Fibroblast of peridontal ligament (primary cell): ENCODE measurements around the gene CYP46A1.
"Not testable (repeated sequence)": the region's sequence is repeated elsewhere in the genome, so short reads cannot be mapped to it uniquely, and the experiment has no call there.

ENCODE experiments used
- DNase-seq: peaks from one replicate; pipeline ENCODE4 v3.0.0-alpha.2; 2010; ENCODE audit errors: extremely low read depth

Gene CYP46A1

DNA sequence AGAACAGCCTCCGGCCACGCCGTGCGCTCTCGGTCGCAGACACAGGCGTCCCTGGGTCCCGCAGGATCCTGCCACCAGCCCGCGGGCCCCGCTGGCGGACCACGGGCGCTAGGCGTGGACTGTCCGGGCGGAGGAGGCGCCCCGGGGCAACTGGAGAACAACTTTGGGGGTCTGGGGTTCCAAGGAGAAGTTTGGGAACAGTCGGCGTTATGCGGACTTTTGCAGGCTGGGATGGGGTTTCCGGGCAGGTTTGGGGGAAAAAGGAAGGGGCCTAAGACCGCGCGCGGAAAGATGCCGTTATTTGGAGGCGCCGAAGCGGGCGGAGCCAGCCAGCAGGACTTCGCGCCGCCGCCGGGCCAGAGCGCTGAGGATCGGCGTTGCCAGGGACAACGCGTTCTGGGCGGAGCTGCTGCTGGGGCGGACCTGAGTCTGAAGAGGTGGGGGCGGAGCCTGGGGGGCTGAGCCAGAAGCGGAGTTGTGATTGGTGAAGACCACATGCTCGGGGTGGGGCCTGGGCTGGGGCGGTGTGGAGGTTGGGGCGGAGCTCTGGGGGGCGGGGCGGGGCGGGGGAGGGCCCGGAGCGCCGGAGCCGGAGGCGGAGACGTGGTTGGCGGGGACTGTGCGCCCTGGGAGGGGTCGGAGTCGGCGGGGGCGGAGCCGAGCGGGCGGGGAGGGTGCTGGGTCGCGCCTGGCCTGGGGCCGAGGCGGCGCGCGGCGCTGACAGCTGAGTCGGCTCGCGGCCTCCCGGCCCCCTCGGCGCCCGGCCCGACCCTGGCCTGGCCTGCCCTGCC is at the start of gene CYP46A1:
CYP46A1 (plus strand) TSS at position 680 of the 791 bp plus-strand sequence. CDS start 120 bp downstream, outside the sequence.
- DNase-seq = peak; percentile 99

DNA sequence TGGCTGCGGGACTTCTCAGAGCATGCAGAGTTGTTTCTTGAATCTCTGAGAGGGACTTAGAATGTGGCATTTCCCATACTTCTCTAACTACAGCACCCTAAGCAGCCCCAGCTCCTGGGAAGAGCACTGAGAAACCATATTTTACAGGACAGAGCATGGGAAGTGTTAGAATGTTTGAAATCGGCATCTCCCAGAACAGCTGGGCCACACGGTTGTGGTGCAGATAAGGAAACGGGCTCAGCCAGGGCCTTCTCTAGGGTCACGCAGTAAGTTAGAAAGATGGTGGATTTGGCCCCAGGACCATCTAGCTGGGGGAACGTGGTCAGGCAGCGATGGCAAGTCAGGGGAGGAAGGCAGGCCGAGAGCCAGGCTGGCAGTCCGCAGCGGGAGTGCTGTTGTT is 49.7 kb upstream of the CYP46A1 start:
- DNase-seq = no peak

DNA sequence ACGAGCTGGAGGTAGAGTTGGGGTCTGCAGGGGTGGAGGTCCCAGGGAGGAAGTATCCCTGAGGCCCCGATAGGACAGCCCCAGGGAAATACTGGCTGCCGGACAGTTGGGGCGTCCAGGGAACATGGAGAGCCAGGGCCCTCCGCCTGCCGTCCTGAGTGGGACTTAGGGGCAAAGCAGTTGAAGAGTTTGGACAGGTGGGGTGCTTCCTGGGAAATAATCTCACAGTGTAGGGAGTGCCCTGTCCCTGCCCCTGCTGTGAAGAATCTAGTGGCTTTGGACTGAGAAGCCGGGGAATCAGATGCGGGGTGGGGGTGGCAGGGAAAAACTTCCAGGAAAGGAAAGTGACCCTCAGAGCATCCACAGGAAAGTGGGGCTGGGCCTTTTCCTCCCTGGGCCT is 49.0 kb upstream of the CYP46A1 start:
- DNase-seq = no peak

- no peak for DNase-seq
Measured at GRCh38 chr14:99636487-99636886, 47.6 kb upstream of the CYP46A1 start.

- DNase-seq = no peak
Measured at GRCh38 chr14:99637624-99638023, 46.5 kb upstream of the CYP46A1 start.

DNA sequence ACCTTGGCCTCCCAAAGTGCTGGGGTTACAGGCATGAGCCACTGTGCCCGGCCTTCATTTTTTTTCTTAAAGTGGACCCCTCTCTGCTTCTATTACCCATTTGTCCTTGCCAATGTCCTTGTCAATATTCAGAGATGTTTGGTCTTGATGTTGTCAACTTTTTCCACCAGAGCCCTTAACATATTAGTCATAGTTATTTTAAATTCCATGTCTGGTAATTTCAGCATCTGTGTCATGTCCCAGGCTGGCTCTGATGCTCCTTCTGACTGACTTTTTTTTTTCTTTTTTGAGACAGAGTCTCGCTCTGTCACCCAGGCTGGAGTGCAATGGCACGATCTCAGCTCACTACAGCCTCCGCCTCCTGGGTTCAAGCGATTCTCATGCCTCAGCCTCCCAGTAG is 41.3 kb upstream of the CYP46A1 start:
- DNase-seq = not testable (repeated sequence)

DNA sequence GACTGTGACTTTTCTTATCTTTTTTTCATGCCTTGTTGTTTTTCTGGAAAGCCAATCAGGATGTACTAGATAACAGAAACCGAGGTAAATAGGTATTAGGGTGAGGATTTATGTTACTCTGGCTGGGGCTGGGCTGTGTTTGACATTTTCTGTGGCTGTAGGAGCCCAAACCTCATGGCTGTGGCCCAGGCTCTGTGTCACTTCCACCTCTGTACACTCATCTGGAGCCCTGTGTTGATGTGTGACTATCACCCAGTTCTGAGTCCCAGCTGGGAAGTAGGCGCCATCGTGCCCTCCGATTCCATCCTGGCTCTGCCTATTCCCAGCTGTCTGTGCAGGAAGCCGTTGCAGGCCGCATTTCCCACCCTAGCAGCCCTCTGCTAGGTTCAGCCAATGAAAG is 40.8 kb upstream of the CYP46A1 start:
- no peak for DNase-seq

- no peak for DNase-seq
Measured at GRCh38 chr14:99644035-99644587, 40.0 kb upstream of the CYP46A1 start.

DNA sequence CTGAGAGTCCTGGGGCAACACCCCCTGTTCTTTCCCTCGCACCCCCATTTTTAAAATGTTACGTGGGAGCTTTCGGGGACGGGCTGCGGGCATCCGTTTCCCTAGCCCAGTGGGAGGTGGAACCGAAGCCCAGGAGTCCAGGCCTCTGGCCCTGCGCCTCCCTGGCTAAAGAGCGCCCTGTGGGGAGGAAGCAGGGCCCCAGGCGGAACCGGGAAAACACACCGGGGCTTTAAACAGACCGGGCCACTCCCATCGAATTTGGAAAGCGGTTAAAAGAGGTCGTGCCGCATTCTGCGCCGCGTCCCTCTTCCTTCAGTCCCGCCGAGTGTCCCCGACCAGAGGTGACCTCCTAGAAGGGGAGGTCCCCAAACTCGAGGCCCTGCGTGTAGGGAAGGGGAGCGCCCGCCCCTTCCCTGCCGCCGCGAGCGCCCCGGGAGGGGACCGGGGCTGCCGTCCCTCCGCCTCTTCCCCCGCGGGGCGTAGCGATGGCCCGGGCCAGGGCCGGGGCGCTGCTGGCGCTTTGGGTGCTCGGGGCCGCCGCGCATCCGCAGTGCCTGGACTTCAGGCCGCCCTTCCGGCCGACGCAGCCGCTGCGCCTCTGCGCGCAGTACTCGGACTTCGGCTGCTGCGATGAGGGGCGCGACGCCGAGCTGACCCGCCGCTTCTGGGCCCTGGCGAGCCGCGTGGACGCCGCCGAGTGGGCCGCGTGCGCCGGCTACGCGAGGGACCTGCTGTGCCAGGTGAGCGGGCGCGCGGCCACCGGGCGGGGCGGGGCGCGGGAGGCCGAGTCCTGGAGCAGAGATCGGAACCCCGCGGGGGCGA is 39.2 kb upstream of the CYP46A1 start, which contains the start of gene HHIPL1:
HHIPL1 (plus strand) TSS at position 407 of the 822 bp plus-strand sequence; CDS start at position 486, 79 bp downstream.
- peak; percentile 21 for DNase-seq

- DNase-seq = no peak
Measured at GRCh38 chr14:99645545-99646505, 38.3 kb upstream of the CYP46A1 start.

- no peak for DNase-seq
Measured at GRCh38 chr14:99647411-99647810, 36.7 kb upstream of the CYP46A1 start.

DNA sequence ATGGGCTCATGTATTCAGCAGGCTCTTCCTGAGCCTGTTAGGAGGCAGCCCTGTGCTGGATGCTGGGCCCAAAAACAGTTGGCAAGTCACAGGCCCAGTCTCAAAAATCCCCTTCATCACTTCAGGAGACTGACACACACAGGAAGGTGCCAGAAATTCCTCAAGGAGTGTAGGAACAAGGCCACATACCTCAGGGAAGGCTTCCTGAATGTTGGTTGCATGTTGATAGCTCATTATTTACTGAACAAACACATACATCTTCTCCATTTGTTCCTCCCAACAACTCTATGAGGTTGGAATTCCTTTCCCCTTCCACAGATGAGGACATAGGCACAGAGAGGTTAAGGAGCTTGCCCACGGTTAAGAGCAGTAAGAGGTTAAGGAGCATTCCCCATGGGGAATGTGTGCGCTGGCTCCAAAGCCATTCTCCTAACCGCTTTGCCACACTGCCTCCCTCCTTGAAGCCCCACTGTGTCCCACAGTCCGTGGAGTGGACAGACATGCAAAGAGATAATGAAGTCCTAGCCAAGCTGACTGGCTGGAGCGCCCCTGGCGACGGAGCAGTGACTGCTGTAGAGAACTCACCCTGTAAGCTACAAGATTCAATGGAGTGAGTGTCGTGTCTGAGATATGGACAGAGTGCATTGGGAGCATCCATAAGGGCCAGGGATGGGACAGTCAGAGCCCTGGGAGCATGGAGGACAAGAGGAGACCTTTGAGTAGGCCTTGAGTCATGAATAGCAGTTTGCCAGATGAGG is 35.9 kb upstream of the CYP46A1 start:
- no peak for DNase-seq

GRCh38 chr14:99649219-99649618 is 34.9 kb upstream of the CYP46A1 start:
- peak; percentile 58 for DNase-seq

- DNase-seq = no peak
Measured at GRCh38 chr14:99649643-99650042, 34.5 kb upstream of the CYP46A1 start.

DNA sequence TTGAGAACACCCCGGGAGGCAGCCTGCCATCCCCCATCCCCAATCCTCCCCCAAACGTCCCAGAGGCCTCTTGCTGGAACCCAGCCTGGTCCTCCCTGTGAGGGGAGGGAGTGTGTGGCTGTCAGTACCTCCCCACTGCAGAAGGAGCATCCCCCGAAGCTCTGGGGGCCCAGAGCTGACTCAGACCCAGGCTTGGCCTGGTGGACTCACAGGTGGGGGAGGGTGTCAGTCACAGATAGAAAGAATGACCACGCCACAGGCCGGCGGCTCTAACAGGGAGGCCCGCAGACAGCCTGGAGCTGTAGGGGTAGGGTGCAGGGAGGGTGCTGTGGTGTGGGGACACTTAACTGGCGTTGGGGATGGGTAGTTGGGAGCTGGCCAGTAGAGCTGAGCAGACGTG is 33.9 kb upstream of the CYP46A1 start:
- DNase-seq = no peak

GRCh38 chr14:99651953-99652746 is 31.9 kb upstream of the CYP46A1 start:
- DNase-seq = no peak

DNA sequence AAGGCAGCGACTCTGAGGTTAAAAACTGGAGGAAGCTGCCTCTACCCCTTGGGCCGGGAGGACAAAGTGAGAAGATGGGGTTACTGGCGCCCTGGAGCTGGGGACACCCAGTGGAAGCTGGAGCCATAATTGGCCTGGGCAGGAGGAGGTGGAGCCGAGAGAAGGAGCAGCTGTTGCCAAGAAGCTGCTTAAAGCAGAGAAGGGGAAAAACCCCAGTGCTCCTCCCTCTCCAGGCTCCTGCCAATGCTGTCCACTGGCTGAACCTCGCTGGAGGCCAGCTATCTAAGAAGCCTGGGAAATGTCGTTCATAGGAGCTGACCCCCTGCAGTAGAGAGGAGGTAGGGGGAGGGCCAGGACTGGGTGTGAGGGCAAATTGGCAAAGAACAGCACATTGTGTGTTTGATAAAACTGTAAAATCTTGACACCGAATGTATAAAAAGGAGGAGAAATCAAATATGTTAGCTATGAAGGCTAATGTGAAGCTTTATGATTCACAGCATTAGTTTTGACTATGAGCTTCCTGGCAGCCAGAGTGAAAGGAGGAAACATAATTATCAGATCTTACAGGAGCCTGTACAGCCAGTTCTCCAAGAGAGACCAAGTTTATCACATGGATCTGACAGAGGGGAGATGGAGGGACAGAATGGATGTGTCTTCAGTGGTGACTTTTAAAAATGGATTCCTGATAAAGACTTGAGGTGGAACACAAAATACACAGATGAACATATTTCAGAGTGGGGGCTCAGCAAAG is 29.7 kb upstream of the CYP46A1 start:
- peak; percentile 88 for DNase-seq

- DNase-seq = peak; percentile 79
Measured at GRCh38 chr14:99655521-99655920, 28.6 kb upstream of the CYP46A1 start.

- DNase-seq = no peak
Measured at GRCh38 chr14:99656171-99656570, 27.9 kb upstream of the CYP46A1 start.
